NT2/D1 (cell line): ENCODE measurements around the gene PAWR.

Experiments
- DNase-seq: peaks from one replicate; pipeline ENCODE4 v3.0.0-alpha.2; 2011; ENCODE audit warnings: low read depth, low spot score
- H3K27me3 ChIP-seq: 2 replicates; pipeline ENCODE4 v1.6.0; 2011; ENCODE audit warnings: mild to moderate bottlenecking; ENCODE audit not compliant: insufficient read length, insufficient read depth
- H3K36me3 ChIP-seq: 2 replicates; pipeline ENCODE4 v1.6.1; 2011; ENCODE audit warnings: mild to moderate bottlenecking, low read length, mixed read lengths; ENCODE audit not compliant: insufficient read depth, insufficient read length
- H3K4me1 ChIP-seq: 2 replicates; pipeline ENCODE4 v1.5.1; 2011; ENCODE audit not compliant: insufficient read depth, insufficient read length
- H3K4me3 ChIP-seq: 2 replicates; pipeline ENCODE4 v1.5.1; 2011; ENCODE audit warnings: low read depth; ENCODE audit not compliant: insufficient read length
- H3K9ac ChIP-seq: 2 replicates; pipeline ENCODE4 v1.6.0; 2011; ENCODE audit warnings: low read depth; ENCODE audit not compliant: insufficient read length
- H3K9me3 ChIP-seq: 2 replicates; pipeline ENCODE4 v1.5.1; 2011; ENCODE audit warnings: mild to moderate bottlenecking, low read length; ENCODE audit not compliant: insufficient read depth
- SUZ12 ChIP-seq: IDR thresholded peaks from 2 replicates; pipeline ENCODE4 v1.6.1; 2011; ENCODE audit not compliant: insufficient read length, insufficient read depth; ENCODE audit errors: extremely low read depth
- YY1 ChIP-seq: IDR thresholded peaks from 2 replicates; pipeline ENCODE4 v1.6.1; 2011; ENCODE audit not compliant: insufficient read length, insufficient read depth
- ZNF274 ChIP-seq: IDR thresholded peaks from 2 replicates; pipeline ENCODE4 v1.6.1; 2011; ENCODE audit warnings: mild to moderate bottlenecking, low read depth, low read length

The PAWR gene, protein sequence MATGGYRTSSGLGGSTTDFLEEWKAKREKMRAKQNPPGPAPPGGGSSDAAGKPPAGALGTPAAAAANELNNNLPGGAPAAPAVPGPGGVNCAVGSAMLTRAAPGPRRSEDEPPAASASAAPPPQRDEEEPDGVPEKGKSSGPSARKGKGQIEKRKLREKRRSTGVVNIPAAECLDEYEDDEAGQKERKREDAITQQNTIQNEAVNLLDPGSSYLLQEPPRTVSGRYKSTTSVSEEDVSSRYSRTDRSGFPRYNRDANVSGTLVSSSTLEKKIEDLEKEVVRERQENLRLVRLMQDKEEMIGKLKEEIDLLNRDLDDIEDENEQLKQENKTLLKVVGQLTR

DNA sequence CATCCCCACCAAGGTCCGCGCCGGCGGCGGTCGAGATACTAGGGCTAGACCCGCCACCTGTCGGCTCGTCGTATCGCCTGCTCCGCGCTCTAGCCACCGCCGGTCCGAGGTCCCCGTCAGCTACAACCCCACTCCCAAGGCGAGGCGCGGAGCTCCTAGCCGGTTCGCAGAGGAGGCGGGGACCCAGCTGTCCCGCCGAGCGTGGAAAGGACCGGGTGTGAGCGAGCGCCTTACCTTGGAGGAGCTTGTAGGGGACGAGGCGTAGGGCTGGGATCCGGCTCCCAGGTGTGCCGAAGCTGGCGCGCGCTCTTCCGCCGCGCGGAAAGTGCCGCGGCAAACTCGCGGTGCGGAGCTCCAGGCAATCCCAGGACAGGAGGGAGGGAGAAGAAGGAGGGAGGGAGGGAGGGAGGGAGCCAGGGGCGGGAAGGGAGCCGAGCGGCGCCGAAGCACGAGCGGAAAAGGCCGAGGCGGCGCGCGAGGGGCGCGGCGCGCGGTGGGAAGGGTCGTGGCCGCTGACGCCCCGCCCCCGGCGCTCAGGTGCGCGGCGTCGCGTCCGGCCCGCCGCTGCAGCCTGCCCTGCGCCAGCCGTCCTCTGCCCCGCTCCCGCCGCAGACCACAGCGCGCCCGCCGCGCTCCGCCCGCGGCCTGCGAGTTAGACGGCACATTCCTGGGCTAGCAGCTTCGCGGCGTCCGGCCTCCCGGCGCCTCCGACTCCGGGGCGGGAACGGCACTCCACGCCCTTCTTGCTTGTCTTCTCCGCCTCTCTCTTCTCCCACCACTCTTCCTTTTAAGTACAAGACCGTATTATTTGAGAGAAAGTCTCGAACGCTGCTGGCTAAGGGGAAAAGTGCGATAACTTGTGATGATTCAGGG is at the start of gene PAWR:
Gene PAWR (minus strand): TSS at position 327 of the 873 bp plus-strand sequence. CDS start 720 bp downstream, outside the sequence.
- Histone ChIP-seq H3K4me3 (peak within 1 kb of the TSS; percentile 91), H3K36me3 (peaks cover 6% of the 10 kb centered on the region), H3K4me1 (no peaks in the 10 kb centered on the region), H3K9me3 (no peaks in the 10 kb centered on the region), H3K9ac (peak within 1 kb of the TSS; percentile 98), H3K27me3 (no peaks in the 10 kb centered on the region)
- TF ChIP-seq SUZ12 (no peak), ZNF274 (no peak), YY1 (no peak)
- peak; percentile 78 for DNase-seq

DNA sequence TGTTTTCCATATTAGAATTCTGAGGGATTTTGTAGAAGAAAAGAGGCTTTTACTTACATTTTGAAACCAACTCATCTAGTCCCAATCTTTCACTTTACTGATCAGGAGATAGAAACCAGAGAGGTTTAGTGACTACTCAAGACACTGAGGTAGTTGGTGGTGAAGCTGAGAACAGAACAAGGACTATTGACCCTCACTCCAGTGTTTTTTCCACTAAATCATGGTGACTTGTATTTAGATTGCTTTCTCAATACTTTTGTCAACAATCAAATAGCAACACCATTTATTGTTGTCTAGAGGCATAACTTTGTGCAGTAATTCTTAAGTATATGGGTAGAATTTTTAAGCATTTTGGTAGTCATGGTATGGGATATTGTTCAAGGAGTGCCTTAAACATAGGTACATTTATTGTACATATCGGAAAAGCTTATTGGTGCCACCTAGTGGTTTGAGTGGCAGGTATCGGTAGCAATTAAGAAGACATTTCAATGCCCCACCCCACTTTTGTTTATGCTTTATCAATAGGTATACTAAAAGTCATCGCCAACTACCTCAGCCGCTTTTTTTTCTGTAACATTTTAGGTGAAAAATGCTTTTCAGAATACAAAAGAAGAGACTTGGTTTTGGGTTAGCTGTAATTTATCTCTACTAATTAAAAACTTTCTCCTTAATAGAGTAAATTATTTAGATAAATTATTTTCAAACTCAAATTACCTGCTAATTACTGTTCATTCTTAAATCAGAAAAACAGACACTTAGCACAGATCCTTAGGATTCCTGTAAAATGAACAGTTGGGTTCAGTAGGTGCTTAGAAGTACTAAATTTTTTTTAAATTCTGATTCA is 47.3 kb upstream of the PAWR start:
- TF ChIP-seq SUZ12, result no peak
- no peak for TF ChIP-seq YY1
- no peak for TF ChIP-seq ZNF274
- Histone ChIP-seq H3K4me1 (no peaks in the 10 kb centered on the region), H3K9me3 (no peaks in the 10 kb centered on the region), H3K9ac (no peak overlapping the region), H3K36me3 (no peaks in the 10 kb centered on the region), H3K4me3 (no peak overlapping the region), H3K27me3 (no peaks in the 10 kb centered on the region)
- peak; percentile 36 for DNase-seq

DNA sequence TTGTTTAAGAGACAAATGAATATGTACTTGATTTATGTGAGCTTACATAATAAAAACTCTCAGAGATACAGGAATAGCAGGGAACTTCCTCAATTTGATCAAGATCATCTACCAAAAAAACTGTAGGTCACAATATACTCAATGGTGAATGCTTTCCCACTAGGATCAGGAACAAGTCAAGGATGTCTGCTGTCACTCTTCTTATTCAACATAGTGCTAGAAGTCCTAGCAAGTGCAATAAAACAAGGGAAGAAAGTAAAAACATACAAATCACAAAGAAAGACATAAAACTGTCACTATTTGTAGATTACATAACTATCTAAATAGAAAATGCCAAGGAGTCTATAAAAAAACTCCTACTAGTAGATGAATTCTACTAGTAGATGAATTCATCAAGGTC is 41.9 kb upstream of the PAWR start:
- TF ChIP-seq SUZ12, result no peak
- no peak for TF ChIP-seq YY1

DNA sequence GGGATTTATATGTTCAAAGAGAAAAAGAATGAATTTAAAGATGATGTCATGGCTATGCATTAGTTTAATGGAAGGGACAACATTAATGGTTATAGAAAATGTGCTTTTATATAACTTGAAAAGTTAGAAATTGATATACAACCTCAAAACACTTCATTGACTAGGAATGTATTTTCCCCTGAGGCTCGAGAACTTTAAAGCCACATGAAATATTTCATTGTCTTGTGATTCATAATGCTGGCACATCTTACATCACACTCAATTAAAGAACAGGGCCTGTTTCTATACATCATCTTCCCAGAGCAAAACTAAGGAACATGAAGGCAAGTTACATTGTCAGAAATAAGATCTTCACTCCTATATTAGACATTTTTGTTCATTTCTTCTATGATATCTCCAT is 35.2 kb upstream of the PAWR start:
- no peak for TF ChIP-seq SUZ12
- TF ChIP-seq ZNF274, result no peak
- no peak for TF ChIP-seq YY1
- DNase-seq, result no peak
- H3K9ac ChIP-seq, result no peak overlapping the region
- H3K27me3 ChIP-seq, result no peaks in the 10 kb centered on the region
- no peaks in the 10 kb centered on the region for H3K36me3 ChIP-seq
- no peaks in the 10 kb centered on the region for H3K9me3 ChIP-seq
- no peaks in the 10 kb centered on the region for H3K4me1 ChIP-seq
- no peak overlapping the region for H3K4me3 ChIP-seq

More for the DNA sequence above, 41.9 kb upstream of the PAWR start:
- no peaks in the 10 kb centered on the region for H3K4me1 ChIP-seq
- no peaks in the 10 kb centered on the region for H3K9me3 ChIP-seq
- no peak overlapping the region for H3K9ac ChIP-seq
- H3K36me3 ChIP-seq, result no peaks in the 10 kb centered on the region
- H3K4me3 ChIP-seq, result no peak overlapping the region
- H3K27me3 ChIP-seq, result no peaks in the 10 kb centered on the region
- no peak for DNase-seq

DNA sequence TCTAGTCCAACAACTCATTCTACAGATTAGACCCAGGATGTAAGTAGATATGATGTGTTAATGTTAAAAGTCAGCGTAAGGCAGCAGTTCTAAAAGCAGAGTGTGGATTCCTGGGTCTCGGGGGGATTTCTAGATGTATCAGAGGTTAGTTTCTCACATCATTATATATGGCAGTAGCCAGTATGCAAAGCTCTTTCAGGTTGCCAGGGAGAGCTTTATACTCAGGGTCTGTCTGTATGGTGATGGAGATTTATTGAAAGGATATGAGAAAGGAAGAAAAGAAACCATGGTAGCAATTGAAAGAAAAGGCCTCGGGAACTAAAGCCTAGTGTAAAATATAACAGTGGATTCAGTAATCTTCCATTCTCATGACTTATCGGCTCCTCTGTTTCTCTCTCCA is 26.2 kb upstream of the PAWR start:
- Histone ChIP-seq H3K4me1 (no peaks in the 10 kb centered on the region), H3K4me3 (no peak overlapping the region), H3K27me3 (no peaks in the 10 kb centered on the region), H3K36me3 (no peaks in the 10 kb centered on the region), H3K9me3 (no peaks in the 10 kb centered on the region), H3K9ac (no peak overlapping the region)
- TF ChIP-seq SUZ12, result no peak
- no peak for TF ChIP-seq YY1
- no peak for TF ChIP-seq ZNF274
- DNase-seq, result no peak

DNA sequence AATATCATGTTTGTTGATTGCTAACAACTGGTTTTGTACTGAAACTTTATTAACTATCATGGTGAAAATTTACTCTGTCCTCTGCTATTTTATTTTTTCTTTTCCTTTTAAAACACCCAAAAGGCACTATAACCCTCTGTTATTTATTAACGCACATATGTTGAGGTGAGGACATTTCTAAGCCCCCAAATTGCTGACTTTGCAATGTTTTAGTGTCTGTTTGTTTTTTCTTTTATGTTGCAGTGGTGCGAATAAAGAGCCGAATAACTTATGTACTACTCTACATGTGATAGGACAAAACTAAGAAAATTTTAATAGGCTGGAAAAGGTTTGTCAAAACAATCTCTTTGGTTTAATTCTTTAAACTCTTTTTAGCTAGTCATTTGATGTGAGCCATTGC is 24.5 kb upstream of the PAWR start:
- TF ChIP-seq ZNF274 (no peak), SUZ12 (no peak), YY1 (no peak)
- no peak for DNase-seq
- no peaks in the 10 kb centered on the region for H3K27me3 ChIP-seq
- no peaks in the 10 kb centered on the region for H3K36me3 ChIP-seq
- no peak overlapping the region for H3K9ac ChIP-seq
- peaks cover 10% of the 10 kb centered on the region; the same call in 1 of the 2 replicates for H3K9me3 ChIP-seq
- no peak overlapping the region for H3K4me3 ChIP-seq
- no peaks in the 10 kb centered on the region for H3K4me1 ChIP-seq
